Esophagus muscularis mucosa (tissue), 4 donors: ENCODE measurements around the gene MAN1B1. TPM values are rescaled to one million over a fixed set of nuclear protein-coding genes. Genes with fewer than 3 reads are reported as not detected.

Source experiments
- DNase-seq: peaks from one replicate; pipeline ENCODE4 v3.0.0-alpha.2; 2017; ENCODE audit errors: extremely low spot score
- H3K27ac ChIP-seq, 4 donors: fragments of 200-600 bp; sonication (generic); replicated peaks in 1 of 4; 1 replicate in 3 of 4; 2 replicates in 1 of 4; pipeline ENCODE4 v1.5.1; 2016 to 2019; ENCODE audit warnings: mild to moderate bottlenecking in 1 of 4
- H3K27me3 ChIP-seq, 4 donors: fragments of 200-600 bp; sonication (generic); one replicate each; pipeline versions ENCODE4 v1.5.1 to v1.6.0; 2016 to 2019
- H3K36me3 ChIP-seq, 4 donors: fragments of 200-600 bp; sonication (generic); one replicate each; pipeline ENCODE4 v1.5.1; 2016 to 2019
- H3K4me1 ChIP-seq, 4 donors: fragments of 200-600 bp; sonication (generic); one replicate each; pipeline ENCODE4 v1.5.1; 2016 to 2019
- H3K4me3 ChIP-seq, 4 donors: fragments of 200-600 bp; sonication (generic); 1 replicate in 2 of 4; 2 replicates in 2 of 4; pipeline ENCODE4 v1.5.1; 2016 to 2019; ENCODE audit warnings: mild to moderate bottlenecking in 4 of 4, moderate library complexity in 1 of 4
- H3K9me3 ChIP-seq, 4 donors: fragments of 200-600 bp; sonication (generic); 1 replicate in 3 of 4; 2 replicates in 1 of 4; pipeline ENCODE4 v1.5.1; 2016 to 2019
- CTCF ChIP-seq, 3 experiments: fragments of 200-600 bp in 2 of 3; fragments of 450-650 bp in 1 of 3; sonication (generic) in 2 of 3; IDR thresholded peaks; one replicate each; pipeline ENCODE4 v1.5.1; 2017 to 2019; ENCODE audit warnings: antibody characterized with exemption in 3 of 3, mild to moderate bottlenecking in 2 of 3, moderate library complexity in 1 of 3
- EP300 ChIP-seq: sonication (generic); formaldehyde crosslinking; IDR thresholded peaks from one replicate; pipeline ENCODE4 v1.6.1; 2017; ENCODE audit warnings: antibody characterized with exemption
- POLR2A ChIP-seq: fragments of 450-650 bp; IDR thresholded peaks from one replicate; pipeline ENCODE4 v1.6.1; 2017; ENCODE audit warnings: antibody characterized with exemption, moderate library complexity, mild to moderate bottlenecking, low read depth
- POLR2AphosphoS5 ChIP-seq, 2 donors: sonication (generic); formaldehyde crosslinking; IDR thresholded peaks; one replicate each; pipeline ENCODE4 v1.6.1; 2017; ENCODE audit warnings: antibody characterized with exemption in 2 of 2
- WGBS: methylation state at CpG from one replicate; pipeline ENCODE4 v1.1.5; 2018; 5-methylcytosine and 5-hydroxymethylcytosine counted together
- intact Hi-C: fragments of 100-400 bp; cut with DNase I; formaldehyde crosslinking; loops from one replicate; pipeline ENCODE4 v1.15.1; 2023
- total RNA-seq, 4 donors: library from RNA; depleted of rRNA; stranded (reverse); fragments of >200 nt; gene quantifications; one replicate each; pipeline versions ENCODE4 v1.1.0 to v1.2.1, GENCODE V29; 2016

The MAN1B1 gene
- total RNA-seq, 4 donors from 2014 or later, result 22.4 to 36.6 (median 27.0) TPM

GRCh38 chr9:137136881-137137607 is 50.3 kb downstream of the MAN1B1 start:
- H3K36me3 ChIP-seq, result no peaks in the 10 kb centered on the region
- DNase-seq, result no peak
- H3K4me3 ChIP-seq, result no peak overlapping the region
- no peak overlapping the region for H3K27ac ChIP-seq
- H3K4me1 ChIP-seq, result peaks cover 3 to 18% (median 10%) of the 10 kb centered on the region in 4 donors
- H3K27me3 ChIP-seq, result peaks cover 0 to 96% (median 51%) of the 10 kb centered on the region in 4 donors
- 71% methylated on average over 20 of the region's 23 CpGs for WGBS
- no peak for TF ChIP-seq POLR2AphosphoS5 (IDR thresholded peaks at IDR 0.05)
- TF ChIP-seq POLR2A, result no peak
- TF ChIP-seq EP300, result no peak
- TF ChIP-seq CTCF (IDR thresholded peaks at IDR 0.05), result no peak
- intact Hi-C loops, result no loop called here
- peaks cover 0 to under 1% (median 0%) of the 10 kb centered on the region in 4 donors for H3K9me3 ChIP-seq

- TF ChIP-seq POLR2AphosphoS5 (IDR thresholded peaks at IDR 0.05) (no peak), EP300 (no peak)
- H3K27me3 ChIP-seq, result peaks cover 0 to 98% (median 56%) of the 10 kb centered on the region in 4 donors
These were observed 51.4 kb downstream of the MAN1B1 start for GRCh38 chr9:137138058-137138721.

GRCh38 chr9:137138722-137139467 is 52.1 kb downstream of the MAN1B1 start, which contains the start of gene GRIN1:
Gene GRIN1 (plus strand): TSS chr9:137139154. CDS start chr9:137139487, 333 bp downstream.
- DNase-seq, result no peak
- Histone ChIP-seq H3K4me1 (peaks cover 3 to 18% (median 10%) of the 10 kb centered on the region in 4 donors), H3K9me3 (no peaks in the 10 kb centered on the region), H3K27me3 (peaks cover 0 to 98% (median 54%) of the 10 kb centered on the region in 4 donors), H3K4me3 (peak within 1 kb of the TSS in 3 of 4 donors; percentile 9 to 33 (median 25)), H3K36me3 (no peaks in the 10 kb centered on the region), H3K27ac (no peak within 1 kb of the TSS)
- TF ChIP-seq POLR2A (no peak), EP300 (no peak), CTCF (IDR thresholded peaks at IDR 0.05) (no peak), POLR2AphosphoS5 (IDR thresholded peaks at IDR 0.05) (no peak)
- 7% methylated on average over 40 of the region's 104 CpGs for WGBS
- intact Hi-C loops, result no loop called here

More at GRCh38 chr9:137138058-137138721, 51.4 kb downstream of the MAN1B1 start:
- Histone ChIP-seq H3K4me1 (peaks cover 3 to 18% (median 10%) of the 10 kb centered on the region in 4 donors), H3K27ac (no peak overlapping the region), H3K36me3 (no peaks in the 10 kb centered on the region), H3K4me3 (no peak overlapping the region), H3K9me3 (no peaks in the 10 kb centered on the region)
- intact Hi-C loops, result no loop called here
- WGBS, result 11% methylated on average over 15 of the region's 25 CpGs
- no peak for DNase-seq

GRCh38 chr9:137139468-137140150 is 52.8 kb downstream of the MAN1B1 start:
- Histone ChIP-seq H3K9me3 (no peaks in the 10 kb centered on the region), H3K36me3 (no peaks in the 10 kb centered on the region), H3K27ac (no peak overlapping the region), H3K4me3 (no peak overlapping the region), H3K4me1 (peaks cover 3 to 18% (median 10%) of the 10 kb centered on the region in 4 donors), H3K27me3 (peaks cover 0 to 98% (median 55%) of the 10 kb centered on the region in 4 donors)
- 45% methylated on average over 20 of the region's 37 CpGs for WGBS
- TF ChIP-seq EP300, result no peak
- no peak for TF ChIP-seq POLR2AphosphoS5 (IDR thresholded peaks at IDR 0.05)
- no peak for TF ChIP-seq CTCF (IDR thresholded peaks at IDR 0.05)
- no peak for TF ChIP-seq POLR2A
- DNase-seq, result no peak
- intact Hi-C loops, result no loop called here
